NCI-H1105 treated with DMSO at 0.1 percent for 48 hours (cell line): ENCODE measurements around the gene CLASP1.
"Not testable (repeated sequence)": the region's sequence is repeated elsewhere in the genome, so short reads cannot be mapped to it uniquely, and the experiment has no call there.

Experiments
- DNase-seq: peaks from one replicate; lab custom pipeline; 2025; lab: John Stamatoyannopoulos, UW

CLASP1 gene

DNA sequence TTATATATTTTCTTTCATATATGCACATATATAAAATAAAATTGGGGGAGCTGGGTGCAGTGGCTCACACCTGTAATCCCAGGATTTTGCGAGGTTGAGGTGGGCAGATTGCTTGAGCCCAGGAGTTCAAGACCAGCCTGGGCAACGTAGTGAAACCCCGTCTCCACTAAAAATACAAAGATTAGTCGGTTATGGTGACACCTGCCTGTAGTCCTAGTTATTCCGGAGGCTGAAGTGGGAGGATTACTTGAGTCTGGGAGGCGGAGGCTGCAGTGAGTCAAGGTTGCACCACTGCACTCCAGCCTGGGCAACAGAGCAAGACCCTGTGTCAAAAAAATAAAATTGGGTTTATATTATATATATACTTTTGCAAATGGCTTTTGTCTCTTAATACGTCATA lies 324.7 kb downstream of the CLASP1 start:
- no peak for DNase-seq

DNA sequence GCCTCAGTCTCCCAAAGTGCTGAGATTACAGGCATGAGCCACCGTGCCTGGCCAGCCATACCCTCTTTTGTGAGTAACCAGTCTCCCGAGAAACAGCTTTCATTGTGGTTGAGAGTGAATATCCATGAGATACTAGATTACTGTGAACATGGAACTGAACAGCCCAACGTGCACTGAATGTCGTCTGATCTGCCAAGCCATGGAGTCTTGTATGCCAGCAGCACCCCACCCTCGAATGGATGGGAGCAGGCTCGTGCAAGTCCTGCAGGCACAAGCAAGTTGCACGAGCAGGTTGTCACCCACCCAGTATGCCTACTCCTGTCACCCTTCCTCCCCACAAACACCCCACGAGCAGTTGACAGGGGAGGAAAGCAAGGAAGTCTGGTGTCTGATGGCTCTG lies 327.8 kb downstream of the CLASP1 start:
- DNase-seq, result no peak

DNA sequence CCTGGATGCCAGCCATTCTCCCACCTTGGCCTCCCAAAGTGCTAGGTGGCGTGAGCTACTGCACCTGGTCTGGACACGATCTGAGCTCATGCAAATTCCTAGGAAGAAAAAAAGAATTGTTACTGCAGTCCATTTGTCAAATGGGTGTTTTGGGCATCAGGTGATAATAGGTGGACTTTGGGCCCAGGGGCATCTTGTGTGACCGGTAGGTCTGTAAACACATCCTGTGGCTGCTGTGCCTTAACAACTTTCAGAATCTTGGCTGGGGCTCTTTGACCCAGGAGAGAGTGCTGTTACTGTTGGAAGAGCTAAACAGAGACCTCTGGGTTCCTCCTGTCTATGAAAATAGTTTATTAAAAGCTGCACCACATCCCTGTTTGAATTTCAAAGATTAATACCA lies 329.3 kb downstream of the CLASP1 start:
- DNase-seq, result no peak

DNA sequence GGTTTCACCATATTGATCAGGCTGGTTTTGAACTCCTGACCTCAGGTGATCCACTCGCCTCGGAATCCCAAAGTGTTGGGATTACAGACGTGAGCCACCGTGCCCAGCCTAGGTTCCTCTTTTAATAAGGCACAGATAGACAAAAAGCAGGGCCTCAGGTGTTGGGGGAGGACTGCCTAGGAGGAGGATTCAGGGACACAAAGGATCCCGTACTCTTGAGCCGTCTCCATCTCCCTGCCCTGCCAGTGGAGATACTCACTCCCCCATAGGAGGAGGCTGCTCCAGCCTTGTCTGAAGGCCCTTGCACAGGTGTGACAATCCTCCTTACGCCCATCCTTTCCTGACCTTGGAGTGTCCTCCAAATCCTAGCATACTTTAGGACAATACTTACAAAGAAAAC lies 332.3 kb downstream of the CLASP1 start:
- no peak for DNase-seq

DNA sequence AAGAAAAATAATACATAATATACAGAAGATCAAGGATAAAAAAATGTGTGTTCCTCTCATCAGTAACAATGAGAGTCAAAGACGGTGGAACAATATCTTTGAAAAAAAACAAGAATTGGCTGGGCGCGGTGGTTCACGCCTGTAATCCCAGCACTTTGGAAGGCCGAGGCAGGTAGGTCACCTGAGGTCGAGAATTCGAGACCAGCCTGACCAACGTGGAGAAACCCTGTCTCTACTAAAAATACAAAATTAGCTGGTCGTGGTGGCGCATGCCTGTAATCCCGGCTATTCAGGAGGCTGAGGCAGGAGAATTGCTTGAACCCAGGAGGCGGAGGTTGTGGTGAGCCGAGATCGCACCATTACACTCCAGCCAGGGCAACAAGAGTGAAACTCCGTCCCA lies 335.6 kb downstream of the CLASP1 start:
- not testable (repeated sequence) for DNase-seq

DNA sequence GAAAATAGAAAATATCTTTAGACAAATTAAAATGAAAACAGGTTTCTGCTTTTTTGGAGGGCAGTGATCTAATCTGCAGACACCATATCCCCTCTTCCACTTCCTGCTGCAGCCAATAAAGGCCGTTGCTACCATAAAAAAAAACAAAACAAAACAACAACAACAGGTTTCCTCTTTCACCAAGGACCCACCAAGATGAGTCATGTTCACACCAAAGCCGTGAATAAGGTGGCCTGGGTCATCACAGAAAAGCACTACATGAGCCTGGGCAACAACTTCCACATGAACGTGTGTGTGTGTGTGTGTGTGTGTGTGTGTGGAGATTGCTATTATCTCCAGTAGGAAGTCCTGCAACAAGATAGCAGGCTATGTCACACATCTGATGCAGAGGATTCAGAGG lies 339.5 kb downstream of the CLASP1 start:
- DNase-seq, result no peak

DNA sequence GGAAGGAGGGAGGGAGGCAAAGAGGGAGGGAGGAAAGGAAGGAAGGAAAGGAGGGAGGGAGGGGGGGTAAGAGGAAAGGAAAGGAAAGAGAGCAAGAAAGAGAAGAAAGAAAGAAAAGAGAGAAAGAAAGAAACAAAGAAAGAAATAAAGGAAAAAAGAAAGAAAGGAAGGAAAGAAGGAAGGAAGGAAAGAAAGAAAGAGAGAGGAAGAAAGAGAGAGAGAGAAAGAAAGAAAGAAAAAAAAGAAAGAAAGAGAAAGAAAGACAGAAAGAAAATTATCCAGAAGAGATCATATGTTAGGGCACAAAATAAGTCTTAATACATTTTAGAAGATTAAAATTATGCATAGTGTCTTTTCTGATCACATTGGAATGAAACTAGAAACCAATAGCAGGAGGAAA lies 339.9 kb downstream of the CLASP1 start:
- DNase-seq, result no peak

DNA sequence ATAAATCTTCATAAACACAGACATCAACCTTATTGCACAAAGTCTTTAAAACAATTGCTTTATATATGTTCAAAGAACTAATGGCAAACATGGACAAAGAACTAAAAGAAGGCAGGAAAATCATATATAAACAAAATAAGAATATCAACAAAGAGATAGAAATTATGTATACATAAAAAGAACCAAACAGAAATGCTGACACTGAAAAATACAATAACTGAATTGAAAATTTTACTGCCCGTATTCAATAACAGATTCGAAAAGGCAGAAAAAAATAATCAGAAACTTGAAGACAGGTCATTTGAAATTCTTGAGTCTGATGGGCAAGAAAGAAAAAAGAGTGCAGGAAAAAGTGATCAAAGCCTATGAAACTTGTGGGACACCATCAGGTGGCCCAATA lies 342.2 kb downstream of the CLASP1 start:
- no peak for DNase-seq

DNA sequence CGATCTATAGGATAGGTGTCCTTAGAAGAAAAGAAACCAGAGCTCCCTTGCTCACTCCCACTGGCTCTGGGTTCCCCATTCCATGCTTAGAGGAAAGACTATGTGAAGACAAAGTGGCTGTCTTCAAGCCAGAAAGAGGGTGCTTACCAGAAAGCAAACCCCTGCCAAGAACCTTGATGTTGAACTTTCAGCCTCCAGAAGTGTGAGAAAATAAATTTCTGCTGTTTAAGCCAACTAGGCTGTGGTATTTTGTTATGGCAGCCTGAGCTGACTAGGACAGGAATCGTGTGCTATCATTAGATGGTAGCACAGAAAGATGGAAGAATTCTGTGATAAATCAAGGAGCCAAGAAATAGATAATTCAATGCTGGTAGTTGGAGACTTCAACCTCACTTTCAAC lies 344.3 kb downstream of the CLASP1 start:
- DNase-seq, result no peak

DNA sequence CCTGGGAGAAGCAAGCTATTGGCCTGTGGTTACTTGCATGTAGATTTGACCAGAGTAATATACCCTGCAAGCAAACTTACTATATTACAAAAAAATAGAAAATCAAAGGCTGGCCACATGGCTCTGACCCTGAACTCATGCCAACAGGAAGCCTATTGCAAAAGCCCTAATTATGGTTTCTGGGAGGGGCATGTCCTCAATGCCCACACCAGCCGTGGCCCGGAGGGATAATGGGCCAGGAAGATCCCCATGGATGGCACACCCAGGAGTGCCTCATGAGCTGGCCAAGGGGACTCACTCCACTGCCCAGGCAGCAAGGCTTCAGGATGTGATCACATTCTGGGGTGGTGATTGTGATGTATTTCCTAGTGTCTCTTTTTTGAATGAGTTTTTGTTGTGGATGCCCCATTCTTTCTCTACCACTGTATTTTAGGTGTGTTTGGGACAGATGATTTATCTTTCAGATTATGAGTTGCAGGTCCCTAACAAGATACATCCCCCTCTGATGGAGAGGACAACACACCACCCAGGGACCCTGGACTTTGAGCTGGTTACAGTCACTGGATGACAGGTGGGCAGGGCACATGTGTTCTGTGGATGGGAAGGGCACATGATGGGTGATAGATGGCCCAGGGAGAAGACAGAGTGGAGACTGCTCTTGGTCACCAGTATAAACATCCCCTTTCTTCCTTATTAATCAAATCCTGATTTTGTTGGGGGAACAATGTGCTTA lies 345.6 kb downstream of the CLASP1 start:
- DNase-seq, result no peak

DNA sequence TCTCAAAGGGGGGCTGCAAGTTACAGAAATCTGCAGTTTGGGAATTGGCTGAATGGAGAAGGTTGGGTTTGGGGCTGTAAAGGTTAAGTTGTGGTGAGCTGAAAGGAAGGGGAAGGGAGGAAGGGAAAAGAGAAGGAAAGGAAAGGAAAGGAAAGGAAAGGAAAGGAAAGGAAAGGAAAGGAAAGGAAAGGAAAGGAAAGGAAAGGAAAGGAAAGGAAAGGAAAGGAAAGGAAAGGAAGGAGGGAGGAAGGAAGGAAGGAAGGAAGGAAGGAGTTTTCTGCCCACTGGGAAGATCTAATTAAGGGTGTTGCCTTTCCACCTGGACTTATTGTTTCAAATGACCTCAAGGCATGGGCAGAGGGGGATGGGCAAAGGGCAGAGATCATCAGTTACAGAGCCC lies 348.1 kb downstream of the CLASP1 start:
- DNase-seq, result not testable (repeated sequence)

DNA sequence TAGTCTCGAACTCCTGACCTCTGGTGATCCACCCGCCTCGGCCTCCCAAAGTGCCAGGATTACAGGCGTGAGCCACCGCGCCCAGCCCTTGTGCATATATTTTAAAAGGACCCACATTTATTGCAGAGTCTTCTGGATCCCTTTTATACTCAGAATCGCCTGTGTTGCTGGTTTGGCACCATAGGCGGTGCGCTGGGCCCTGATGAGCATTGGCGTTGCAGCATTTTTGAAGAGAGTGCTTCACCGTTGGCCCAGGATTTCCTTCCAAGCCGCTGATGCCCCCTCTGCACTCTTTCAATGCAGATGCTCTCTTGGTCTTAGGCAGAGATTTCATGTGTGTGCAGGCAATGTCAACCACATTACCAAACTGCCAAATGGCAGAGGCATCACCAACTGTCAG lies 350.8 kb downstream of the CLASP1 start:
- DNase-seq, result no peak

DNA sequence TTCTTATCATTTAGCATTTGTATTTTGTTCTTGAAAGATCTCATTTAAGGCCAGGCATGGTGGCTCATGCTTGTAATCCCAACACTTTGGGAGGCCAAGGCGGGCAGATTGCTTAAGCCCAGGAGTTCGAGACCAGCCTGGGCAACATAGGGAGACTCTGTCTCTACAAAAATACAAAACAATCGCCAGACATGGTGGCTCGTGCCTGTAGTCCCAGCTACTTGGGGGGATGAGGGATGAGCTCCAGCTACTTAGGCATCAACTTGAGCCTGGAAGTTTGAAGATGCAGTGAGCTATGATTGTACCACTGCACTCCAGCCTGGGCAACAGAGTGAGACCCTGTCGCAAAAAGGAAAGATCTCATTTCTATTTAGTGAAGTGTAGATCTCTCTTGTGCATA lies 351.4 kb downstream of the CLASP1 start:
- not testable (repeated sequence) for DNase-seq

DNA sequence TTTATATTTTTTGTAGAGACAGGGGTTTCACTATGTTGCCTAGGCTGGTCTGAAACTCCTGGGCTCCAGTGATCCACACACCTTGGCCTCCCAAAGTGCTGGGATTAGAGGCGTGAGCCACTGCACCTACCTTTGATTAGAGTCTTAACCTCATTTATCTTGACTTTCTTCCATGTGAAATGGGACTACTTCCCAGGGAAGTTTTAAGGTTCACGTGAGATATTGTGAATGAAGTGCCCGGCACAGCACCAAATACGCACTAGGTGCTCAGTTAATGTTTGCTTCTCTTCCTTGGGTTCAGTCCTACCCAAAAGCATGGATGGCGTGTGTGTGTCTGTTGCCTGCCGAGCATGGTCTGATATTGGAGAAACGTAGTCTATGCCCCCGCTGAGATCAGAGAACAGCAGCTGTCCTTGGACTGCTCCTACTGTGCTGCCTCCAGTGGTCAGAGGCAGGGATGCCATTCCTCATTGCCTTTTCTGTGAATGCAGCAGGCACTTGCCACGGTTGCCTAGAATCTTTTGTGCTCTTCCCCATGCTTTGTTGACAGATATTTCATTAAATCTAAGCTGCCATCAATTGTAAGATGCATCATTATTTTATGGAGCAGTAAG lies 351.9 kb downstream of the CLASP1 start:
- peak; percentile 2 for DNase-seq

DNA sequence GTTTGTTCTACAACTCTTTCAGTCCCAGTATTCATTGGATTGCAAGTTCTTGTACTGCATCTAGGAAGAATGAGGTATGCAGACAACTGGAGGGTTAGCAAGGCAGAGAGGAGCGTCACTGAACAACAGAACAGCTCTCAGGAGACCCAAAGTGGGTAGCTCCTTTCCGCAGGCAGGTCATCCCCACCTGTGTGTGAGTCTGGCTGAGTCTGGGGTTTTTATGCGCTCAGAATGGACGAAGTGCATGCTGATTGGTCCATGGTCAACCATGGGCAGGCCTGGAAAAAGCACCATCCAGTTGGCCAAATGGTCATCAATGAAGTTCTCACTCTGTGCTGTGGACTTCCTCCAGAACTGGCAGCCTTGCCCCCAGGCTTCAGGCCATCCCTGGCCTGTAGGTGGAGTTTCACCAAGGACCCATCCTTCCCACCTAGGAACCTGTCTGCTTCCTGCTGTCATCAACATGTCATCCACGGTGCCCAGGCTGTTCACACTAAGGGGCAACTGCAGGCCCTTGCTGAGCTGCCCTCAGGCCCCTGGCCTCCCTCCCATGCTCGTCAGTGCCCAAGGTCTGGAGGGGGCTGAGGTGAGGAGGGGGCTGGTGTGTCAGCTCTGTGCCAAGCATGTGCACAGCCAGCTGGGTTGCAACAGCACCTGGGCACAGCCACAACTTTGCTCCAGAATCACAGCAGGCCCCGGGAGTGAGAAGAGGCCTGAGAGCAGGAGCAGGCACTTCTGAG lies 353.2 kb downstream of the CLASP1 start:
- DNase-seq, result no peak

DNA sequence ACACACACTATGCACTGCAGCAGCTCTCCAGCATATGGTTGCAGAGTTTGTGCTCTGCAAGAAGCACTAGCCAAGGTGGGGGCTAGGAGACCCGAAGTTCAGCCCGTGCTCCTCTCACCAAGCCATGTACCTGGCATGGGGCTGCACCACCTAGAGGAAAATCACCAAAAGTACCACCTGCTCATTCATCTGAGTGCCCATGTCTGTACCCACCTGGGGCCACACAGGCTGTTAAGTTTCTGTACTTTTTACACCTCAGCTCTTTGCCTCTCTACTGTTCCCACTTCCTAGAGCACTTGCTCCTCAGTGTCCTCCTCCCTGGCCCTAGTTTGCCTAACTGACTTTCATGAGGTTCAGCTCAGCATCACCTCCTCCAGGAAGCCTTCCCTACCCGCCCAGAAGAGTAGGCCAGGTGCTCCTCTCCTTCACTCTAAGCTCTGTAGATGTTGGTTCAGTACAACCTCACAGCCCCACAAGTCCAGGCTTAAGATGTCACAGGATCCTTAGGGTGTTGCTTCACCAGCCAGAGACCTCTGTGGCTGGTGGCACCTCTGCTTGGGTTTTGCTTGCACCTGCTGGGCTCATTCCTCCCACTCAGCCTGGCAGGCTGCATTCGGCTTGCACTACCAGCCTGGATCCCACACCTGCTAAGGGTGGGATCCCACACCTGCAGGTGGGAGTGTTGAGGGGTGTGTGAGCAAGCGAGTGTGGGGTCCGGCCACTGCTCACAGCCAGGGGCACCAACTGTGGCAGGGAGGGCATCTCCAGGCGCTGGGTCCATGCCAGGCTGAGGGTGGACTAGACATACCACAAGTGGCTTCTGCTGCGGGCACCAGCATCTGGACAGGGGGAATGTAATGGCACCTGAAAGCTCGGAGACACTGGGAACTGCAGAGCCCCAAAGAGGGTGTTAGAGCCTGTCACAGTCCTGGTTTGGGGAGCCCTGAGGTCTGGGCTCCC lies 354.1 kb downstream of the CLASP1 start:
- DNase-seq, result no peak

DNA sequence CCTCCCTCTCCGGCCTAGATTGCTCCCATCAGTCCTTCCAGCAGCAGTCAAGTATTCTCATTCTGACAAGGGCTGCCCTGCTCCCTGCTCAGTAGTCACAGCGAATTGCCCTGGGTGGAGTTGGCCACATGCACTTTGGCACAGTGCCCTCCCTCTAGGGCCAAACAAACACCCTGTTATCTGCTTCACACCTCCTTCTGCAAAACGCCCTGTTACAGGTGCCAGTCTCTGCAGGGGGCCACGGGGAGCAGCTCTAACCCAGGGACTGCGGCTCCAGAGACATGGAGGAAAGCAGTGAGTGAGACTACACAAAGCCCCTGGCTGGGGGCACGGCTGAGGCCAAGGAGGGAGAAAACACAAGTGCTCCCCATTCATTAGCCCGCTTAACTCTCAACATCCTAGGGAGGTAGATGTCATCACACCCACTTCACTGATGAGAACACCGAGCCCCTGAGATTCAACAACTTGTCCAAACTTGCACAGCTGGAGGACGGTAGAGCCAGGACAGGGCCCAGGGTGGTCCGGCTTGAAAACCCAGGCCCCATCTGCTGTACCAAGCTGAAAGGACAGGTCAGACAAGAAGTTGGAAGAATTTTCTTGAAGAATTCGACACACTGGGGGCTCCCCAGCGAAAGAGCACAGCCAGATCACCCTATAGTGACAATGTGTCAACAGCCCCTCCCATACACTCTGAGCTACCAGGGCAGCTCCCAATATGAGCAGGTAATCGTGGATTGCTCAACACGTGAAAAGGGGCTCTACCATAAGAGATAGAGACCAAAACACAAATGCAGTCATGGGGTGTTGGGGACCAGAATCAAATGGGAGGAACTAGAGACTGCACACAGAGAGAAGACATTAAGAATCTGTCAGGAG lies 355.6 kb downstream of the CLASP1 start:
- DNase-seq, result peak; percentile 67

DNA sequence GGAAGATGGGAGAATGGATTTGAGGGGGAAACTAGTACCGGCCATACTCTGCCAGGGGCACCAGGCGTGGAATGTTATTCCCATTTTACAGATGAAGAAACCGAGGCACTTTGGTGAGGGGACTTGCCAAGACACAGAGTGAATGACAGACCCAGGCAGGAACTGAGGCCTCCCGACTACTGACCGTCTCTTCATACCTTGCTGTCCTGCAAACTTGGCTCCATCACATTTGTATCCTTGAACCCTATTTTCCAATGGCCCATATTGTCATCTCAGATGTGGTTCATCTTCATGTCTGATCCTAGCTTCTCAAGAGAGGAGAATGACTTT lies 358.0 kb downstream of the CLASP1 start:
- no peak for DNase-seq

DNA sequence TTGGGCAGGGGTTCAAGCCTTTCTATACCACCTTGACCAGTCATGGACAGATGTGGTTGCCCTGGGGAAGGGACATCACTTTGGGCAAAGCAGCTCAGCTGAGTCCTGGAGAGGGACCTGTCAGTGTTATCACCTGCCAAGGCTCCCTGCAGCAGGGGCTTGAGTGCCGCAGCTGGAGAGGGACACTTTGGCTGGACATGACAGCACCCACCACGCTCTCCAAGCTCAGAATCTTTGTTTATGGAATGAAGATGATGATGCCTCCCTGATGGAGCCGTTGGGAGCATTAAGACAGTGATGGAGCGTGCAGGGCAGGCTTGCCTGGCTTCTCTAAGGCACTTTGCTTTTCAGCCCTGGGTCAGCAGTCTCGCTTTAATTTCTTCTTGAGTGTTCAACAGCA lies 360.0 kb downstream of the CLASP1 start:
- no peak for DNase-seq

DNA sequence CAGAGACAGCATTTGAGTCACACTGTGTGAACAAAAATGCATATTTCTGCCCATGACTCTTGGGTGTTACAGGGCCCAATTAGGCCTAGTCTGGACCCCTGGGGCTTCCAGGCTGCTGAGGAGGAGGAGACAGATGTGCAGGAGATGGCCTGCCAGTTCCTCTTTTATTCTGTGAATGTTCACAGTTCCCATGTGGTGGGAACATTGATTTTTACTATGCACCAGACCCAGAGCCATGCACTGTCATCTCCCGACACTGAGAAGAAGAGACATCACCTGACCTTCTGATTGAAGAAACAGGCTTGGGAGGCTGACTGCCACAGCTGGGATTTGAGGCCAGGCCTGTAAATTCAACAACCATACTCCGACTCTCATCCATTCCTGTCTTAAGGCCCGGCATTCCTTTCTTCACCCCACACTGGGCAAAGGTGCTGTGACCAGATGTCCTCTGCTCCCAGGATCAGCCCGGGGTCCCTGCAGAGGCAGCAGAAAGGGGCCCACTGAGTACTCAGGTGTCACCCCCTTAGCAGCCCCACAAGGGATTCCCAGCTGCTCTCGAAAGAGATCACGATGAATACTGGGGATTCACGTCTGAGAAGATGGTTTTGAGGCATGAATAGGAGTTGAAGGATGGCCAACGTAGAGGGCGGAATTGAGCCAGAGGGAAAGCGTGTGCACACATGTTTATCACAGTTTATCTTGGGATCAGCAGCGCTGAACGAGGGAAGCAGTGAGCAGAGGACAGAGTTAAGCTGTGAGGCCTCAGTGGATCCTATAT lies 360.6 kb downstream of the CLASP1 start:
- no peak for DNase-seq

DNA sequence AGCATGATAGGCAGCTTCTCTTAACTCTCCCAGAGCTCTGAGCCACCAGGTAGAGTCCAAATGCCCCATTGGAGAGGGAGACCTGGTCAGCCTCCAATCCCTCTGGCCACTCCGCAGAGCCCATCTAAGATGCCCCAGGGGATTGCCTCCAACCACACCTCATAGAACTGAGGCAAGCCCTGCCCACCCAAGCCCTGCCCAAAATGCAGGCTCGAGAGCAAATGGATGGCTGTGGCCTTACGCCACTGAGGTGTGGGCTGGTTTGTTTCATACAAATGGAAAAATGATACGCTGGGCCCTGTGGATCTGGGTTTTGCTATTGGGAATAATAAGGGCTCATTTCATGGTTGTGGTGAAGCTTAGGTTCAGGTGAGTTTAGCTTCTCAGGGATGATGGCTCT lies 361.3 kb downstream of the CLASP1 start:
- DNase-seq, result no peak
